GM19240 (cell line): ENCODE results near the gene OR6Q1.
"Not testable (repeated sequence)": the region's sequence is repeated elsewhere in the genome, so short reads cannot be mapped to it uniquely, and the experiment has no call there.

ENCODE experiments used
- DNase-seq: peaks from one replicate; pipeline ENCODE4 v3.0.0; 2011; ENCODE audit warnings: low spot score; ENCODE audit not compliant: insufficient read length

Gene OR6Q1, protein sequence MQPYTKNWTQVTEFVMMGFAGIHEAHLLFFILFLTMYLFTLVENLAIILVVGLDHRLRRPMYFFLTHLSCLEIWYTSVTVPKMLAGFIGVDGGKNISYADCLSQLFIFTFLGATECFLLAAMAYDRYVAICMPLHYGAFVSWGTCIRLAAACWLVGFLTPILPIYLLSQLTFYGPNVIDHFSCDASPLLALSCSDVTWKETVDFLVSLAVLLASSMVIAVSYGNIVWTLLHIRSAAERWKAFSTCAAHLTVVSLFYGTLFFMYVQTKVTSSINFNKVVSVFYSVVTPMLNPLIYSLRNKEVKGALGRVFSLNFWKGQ

DNA sequence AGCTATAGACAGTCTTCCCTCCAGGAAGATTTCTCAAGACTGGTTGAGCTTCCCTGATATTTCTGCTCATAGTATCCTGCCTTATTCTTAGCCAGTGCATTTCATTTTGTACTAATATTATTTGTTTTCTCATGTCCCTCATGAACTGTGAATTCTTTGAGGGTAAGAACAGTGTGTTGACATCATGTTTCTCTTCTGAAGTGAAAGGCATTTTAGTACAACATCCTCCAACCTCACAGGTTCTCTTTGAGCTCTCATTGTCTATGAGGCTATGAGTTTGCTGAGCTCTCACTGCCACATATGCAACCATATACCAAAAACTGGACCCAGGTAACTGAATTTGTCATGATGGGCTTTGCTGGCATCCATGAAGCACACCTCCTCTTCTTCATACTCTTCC lies at the start of gene OR6Q1:
Gene OR6Q1, plus strand, starts transcription at position 301 of the 400 bp plus-strand sequence. Its CDS starts 0 bp downstream, at position 301.
- no peak for DNase-seq

DNA sequence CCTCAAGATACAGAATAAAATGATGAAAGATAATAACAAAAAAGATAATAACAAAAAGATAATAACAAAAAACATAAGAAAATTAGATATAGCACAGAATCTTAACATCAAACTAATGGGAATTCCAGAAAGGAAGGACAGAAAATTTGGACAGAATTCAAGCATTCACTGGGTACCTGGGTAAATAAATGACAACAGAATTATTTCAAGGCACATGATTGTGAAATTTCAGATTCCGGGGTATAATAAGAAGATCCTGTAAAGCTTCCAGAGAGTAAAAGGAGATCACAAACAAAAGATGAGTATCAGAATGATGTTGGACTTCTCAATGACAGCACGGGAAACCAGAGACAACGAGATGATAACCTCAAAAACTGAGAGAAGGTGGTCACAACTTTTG lies 49.2 kb upstream of the OR6Q1 start:
- DNase-seq: no peak

DNA sequence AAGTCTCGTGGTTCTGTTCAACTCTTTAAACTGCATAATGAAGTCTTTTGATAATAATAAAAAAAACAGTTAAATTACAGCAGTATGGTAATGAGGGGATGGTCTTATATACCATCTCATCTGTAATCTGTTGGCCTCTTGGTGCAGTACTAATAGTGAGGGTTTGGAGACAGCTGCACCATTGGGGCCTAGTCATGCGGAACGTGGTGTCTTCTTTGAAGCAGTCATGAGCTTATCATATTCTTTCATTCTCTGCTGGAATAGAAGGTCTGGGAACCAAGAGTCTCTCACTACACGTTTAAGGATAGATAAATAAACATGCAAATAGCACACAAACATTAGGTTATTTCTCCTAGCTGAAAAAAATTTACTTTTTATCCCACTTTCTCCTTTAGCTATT lies 48.0 kb upstream of the OR6Q1 start:
- DNase-seq: no peak

DNA sequence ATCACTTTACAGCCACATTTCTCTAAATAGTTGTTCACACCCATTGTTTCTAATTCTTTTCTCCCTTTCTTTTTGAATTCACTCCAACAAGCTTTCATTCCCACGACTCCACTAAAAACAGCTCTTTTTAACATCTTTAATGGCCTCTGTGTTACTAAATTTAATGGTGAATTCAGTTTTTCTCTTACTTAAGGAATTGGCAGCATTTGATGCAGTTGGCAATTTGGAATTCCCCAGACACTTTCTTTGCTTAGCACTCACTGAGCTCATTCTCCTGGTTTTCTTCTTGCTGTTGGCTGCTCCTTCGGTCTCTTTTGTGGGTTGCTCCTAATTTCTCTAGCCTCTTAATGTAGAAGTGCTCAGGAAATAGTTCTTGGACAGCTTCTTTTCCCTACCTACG lies 47.6 kb upstream of the OR6Q1 start:
- no peak for DNase-seq

DNA sequence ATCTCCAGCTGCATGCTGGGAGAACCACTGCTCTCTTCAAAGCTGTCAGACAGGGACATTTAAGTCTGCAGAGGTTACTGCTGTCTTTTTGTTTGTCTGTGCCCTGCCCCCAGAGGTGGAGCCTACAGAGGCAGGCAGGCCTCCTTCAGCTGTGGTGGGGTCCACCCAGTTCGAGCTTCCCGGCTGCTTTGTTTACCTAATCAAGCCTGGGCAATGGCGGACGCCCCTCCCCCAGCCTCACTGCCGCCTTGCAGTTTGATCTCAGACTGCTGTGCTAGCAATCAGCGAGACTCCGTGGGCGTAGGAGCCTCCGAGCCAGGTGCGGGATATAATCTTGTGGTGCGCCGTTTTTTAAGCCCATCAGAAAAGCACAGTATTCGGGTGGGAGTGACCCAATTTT lies 31.2 kb upstream of the OR6Q1 start:
- not testable (repeated sequence) for DNase-seq

DNA sequence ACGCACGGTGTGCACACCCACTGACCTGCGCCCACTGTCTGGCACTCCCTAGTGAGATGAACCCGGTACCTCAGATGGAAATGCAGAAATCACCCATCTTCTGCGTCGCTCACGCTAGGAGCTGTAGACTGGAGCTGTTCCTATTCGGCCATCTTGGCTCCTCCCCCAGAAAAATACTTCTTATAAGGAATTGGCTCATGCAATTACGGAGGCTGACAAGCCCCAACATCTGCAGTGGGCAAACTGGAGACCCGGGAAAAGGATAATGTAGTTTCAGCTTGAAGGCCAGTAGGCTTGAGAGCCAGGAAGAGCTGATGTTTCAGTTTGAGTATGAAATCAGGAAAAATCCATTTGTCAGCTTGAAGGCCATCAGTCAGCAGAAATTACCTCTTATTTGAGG lies 30.7 kb upstream of the OR6Q1 start:
- not testable (repeated sequence) for DNase-seq

DNA sequence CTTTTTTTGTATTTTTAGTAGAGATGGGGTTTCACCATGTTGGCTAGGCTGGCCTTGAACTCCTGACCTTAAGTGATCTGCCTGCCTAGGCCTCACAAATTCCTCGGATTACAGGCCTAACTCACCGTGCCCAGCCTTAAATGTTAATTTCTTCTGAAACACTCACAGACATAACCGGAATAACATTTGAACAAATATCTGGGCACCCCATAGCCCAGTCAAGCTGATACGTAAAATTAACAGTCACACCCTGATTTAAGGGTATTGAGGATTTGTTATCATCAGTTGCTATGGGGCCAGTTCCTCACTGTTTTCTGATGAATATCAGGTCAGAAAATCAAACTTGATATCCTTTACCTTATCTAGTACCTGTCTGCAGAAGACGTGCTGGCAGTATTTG lies 30.1 kb upstream of the OR6Q1 start:
- DNase-seq: no peak

DNA sequence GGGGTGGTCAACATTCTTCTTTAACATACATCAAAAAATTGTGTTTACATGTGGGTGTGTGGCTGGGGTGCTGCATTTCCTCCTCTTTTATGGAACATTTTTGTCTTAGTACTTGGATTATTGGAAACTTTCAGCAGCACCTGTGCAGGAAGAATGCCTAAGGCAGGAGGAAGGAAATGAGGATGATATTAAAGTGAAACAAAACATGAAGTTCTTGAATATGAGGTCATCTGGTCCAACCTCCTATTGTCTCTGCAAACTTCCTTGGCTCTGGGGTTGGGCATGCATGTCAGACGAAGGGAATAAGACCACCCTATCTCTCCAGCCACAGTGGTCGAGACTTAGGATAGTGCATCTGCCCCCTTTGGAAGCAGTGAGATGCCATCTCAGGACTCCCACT lies 27.7 kb upstream of the OR6Q1 start:
- no peak for DNase-seq

DNA sequence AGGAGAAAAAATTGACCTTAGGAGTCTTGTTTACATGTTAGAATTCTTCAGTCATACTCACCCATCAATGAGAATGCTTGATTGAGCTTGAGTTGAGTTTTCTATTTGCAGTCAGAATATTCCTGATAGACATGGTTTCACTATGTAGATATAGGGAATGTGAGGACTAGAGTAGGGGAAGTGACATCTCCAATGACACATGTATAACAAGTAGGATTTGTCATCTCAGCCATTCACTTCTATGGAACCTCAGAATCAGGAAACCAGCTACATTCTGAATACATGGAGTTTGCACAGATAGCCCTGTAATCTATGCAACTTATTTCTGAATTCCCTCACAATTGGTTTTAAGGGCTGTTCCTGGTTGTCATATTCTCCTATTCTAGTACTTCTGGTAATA lies 27.2 kb upstream of the OR6Q1 start:
- DNase-seq: no peak

DNA sequence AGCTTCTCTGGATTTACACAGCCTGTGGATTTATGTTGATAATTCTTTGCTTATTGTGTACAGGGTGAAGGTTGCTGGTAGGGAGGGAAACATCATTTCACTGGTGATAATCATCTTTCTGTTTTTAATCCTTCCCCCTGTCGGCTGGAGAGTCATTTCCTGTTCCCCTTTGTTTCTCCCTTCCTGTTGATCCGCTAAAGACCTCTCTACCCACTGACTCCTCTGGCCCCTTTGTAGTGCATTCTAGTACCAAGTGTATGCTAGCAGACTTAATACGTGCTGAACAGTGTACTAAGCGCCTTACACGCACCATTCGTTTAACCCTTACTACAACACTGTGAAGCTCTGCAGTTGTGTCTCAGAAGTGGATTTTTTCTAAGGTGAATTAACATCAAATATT lies 26.1 kb upstream of the OR6Q1 start:
- DNase-seq: no peak

DNA sequence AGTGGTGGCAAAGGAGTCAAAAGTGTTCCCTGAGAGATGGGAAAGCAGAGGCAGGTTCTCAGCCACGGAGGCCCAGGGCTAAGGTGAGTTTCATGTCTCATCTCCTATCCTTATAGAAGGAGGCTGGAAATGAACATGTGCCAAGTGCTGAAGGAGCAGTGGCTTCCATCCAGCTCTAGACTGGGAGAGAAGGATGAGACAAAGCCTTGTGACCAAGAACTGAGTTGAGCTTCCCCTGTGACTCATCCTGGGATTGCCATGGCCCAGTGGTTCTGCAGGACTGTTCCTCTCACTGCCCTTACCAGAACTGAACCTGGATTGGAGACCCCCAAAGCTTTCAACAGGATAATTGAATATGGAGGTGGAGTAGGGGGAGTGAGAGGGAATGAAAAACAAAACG lies 23.8 kb upstream of the OR6Q1 start:
- no peak for DNase-seq

DNA sequence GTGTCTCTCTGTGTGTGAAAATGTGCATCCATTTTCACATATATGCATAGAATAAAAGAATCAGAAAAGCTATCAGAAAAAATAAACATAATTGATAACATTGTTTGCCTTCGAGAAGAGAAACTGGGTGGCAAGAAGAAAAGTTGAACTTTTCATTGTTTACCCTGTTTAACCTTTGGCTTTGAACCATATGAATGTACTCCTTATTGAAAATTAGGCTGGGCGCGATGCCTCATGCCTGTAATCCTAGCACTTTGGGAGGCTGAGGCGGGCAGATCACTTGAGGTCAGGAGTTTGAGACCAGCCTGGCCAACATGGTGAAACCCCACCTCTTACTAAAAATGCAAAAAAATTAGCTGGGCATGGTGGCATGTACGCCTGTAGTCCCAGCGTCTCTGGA lies 19.0 kb upstream of the OR6Q1 start:
- DNase-seq: no peak

DNA sequence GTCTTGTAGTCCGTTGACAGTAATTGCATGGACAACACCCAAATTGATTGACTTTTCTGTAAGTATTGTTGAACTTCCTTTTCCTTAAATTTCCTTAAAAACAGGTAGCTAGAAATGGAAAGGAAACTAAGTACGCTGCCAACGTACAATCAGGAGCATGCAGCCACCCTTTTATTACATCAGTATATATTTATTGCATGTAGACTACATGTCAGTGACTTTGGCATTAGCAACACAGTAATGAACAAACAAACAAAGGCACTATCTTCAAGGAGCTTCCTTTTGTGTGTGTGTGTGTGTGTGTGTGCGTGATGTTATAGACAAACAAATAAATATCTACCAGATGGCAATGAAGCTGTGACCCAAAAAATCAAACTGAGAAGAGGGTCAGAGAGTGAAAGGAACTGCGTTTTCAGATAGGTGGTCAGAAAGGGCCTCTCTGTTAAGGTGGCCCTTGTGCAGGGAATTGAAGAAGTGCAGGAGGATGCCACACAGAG lies 7.3 kb upstream of the OR6Q1 start, which contains the start of gene OR9Q1:
Gene OR9Q1, plus strand, starts transcription at position 447 of the 497 bp plus-strand sequence. CDS start 155,564 bp downstream, outside the sequence.
- no peak for DNase-seq

DNA sequence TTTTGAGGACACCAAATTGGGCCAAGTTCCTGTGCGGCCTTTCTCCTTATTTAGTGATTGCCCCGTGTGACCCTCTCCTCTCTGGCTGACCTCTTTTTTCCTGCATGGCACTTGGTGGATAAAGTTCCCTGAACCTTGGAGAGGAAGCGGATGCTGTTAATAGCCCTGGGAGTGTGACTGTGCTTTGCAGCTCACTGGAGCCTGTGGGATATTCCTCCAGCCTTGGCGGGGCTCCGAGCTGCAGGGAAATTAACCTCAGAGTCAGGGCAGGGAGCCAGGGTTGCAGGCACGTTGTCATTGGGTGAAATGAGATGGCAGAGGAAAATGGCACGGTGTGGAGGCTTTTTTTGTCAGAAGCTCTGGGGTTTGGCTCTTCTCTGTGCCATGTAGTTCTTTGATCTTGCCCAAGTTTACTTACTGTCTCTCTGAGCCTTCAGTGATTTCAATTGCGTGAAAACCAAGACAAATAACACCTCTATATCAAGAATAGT lies 6.1 kb upstream of the OR6Q1 start:
- no peak for DNase-seq

DNA sequence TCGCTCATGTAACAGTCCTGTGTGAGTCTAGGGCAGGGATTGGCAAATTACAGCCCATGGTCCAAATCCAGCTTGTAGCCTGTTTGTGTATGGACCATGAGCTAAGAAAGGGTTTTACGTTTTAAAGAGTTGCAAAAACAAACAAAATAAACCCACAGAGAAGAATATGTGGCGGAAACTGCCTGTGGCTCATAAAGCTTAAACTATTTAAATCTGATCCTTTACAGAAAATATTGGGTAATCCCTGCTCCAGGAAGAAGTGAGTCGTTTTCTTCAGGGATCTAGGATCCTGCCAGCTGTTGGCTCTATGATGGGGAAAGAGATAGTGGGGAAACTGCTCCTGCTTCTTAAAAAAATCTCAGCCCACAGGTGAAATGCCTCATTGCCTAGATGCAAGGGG lies 3.4 kb upstream of the OR6Q1 start:
- no peak for DNase-seq

DNA sequence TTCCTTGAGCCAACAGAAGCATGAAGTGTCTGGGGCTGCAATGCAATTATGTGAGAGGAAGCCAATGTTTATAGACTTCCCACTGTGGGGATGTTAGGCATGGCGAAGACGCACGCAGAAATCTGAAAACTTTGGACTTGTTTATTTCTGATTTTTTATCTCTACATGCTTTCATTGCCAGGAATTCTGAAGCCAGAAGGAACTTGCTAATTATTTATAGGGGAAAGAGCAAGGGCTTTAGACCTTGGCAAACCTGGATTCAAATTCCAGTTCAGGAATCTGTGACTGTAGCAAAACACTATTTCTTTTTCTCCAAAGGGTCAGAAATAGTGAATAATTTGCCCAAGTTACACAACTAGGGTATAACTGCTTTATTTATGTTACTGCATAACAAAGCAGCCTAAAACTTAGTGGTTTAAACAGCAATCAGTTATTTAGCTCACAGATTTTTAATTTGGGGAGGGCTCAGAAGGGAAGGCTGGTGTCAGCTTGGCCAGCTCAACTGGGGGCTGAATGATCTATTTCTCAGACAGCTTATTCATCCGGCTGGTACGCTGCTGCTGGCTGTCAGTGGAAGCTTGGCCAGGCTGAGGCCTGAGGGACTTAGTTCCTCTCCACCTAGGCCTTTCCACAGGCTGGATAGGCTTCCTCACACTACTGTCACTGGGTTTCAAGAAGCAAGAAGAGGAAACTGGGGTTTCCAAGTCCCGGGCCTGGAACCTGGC lies 1.9 kb upstream of the OR6Q1 start:
- DNase-seq: no peak

DNA sequence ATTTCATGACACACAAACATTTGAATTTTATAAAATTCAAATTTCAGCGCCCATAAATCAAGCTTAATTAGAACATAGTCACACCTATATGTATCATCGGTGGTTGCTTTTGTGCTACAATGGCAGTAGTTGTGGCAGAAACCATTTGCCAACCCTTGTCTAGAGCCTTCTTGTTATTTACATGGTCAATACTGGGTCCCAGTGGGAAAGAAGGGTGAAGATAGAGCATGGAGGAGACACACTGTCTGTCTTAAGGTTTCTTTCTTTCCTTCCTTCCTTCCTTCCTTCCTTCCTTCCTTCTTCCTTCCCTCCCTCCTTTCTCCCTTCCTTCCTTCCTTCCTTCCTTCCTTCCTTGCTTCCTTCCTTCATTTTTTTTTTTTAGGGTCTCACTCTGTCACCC lies 3.7 kb downstream of the OR6Q1 start:
- no peak for DNase-seq

DNA sequence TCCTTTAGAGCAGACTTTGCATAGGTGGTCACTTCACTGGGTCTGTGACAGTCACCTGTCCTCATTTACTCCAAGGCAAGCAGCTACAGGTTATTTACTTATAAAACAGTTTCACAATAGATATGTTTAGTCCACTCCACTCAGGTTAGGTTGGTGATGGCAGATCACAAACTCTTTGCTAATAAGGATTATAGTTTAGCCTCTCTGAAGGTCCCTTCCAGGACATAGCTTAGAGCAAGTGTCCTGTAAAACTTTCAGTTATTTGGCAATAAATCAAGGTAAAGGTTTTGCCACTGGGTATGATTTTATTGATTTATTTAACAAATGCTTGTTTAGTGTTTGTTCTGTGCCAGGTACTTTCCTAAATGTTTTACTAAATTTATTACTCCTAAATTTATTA lies 8.8 kb downstream of the OR6Q1 start:
- no peak for DNase-seq

DNA sequence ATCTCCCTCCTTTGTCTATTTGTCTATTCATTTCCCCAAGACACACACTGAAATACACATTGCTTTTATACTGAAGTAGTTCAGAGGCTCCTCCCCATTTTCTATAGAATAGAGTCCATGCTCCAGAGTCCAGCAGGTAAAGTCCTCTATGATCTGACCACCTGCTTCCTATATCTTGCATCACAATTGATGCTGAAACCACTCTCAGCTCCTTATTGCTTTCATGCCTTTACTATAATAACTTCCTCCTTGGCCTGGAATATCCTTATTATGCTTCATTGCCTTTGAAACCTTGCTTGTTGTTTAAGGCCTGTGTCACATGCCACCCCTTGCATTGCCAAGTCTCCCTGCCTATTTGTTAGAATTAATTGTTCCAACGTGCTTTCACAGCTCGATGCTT lies 12.6 kb downstream of the OR6Q1 start:
- no peak for DNase-seq

DNA sequence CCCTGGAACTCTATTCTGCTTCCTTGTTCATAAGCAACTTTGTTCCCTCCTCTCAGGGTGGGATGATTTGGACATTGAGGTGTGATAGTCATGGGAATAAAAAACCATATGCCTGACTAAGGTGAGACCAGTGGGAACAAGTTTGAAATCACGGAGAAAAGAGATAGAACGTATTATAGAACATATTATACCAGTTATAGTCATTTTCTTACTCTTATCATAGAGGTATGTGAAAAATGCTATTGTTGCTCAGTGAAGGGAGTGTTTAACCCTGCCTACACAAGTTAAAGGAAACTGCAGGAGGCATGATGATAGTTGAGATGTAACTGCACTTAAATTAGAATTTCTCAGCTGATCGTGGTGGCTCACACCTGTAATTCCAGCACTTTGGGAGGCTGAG lies 15.5 kb downstream of the OR6Q1 start:
- DNase-seq: no peak

DNA sequence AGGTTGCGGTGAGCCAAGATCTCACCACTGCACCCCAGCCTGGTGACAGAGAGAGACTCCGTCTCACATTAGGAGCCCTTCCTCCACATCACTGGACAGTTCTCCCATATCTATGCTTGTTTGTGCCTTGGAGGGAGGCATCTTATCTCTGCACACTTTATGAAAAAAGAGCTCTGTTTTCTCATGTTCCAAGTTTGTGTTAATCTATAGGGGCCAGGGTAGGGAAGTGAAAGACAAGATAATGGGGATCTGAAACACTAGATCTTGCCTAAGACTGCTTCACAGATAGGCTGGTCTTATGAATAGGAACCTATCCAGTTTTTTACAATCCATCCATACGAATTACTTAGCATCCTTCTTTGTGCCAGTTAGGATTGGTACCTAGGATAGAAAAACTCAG lies 17.1 kb downstream of the OR6Q1 start:
- DNase-seq: no peak

DNA sequence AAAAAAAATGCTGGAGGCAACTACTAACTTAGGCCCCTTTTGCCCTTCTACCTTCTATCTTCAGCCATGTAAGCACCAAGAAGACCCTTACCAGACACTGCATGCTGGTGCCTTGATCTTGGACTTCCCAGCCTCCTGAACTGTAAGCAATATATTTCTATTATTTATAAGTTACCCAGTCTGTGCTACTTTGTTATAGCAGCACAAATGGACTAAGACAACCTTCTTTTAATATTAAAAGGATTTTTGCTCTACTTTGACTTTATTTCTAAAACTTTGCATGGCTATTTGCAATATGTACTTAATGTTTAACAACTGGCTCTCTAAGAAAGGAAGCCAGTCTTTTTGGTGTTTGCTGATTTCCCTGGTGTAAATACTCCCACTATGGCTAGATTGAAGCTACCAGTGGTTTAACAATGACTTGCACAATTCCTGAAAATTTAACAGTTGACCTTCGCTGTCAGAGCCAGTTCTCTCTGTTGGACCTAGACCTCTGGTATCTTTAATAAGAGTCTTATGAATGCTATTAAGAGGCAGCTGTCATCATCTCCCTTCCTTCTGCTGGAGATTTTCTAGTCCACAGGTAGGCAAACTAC lies 25.2 kb downstream of the OR6Q1 start:
- no peak for DNase-seq
